ENCODE results near the gene GOLGA6L2. TPM values are rescaled to one million over a fixed set of nuclear protein-coding genes. Genes with fewer than 3 reads are reported as not detected.
"Not testable (repeated sequence)": the region's sequence is repeated elsewhere in the genome, so short reads cannot be mapped to it uniquely, and the experiment has no call there.

GOLGA6L2 gene
- total RNA-seq, 1 experiment from 2014 or later = not detected

DNA sequence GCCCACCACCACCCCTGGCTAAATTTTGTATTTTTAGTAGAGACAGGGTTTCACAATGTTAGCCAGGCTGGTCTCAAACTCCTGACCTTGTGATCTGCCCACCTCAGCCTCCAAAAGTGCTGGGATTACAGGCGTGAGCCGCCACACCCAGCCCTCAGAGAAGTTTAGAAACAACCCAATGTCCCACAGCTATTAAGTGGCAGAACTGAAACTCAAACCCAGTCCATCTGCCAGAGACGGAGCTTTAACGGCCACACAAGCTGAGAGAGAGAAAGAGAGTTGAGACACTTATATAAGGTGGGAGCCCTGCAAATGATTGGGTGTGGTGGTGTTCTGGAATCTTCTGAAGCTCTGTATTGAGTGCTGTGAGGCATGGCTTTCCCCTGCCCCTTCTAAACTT, 48.7 kb downstream of the GOLGA6L2 start:
- not testable (repeated sequence) for H3K4me3 Mint-ChIP-seq; H2AK5ac ChIP-seq (ENCODE audit: insufficient read length, low read length); H2BK20ac ChIP-seq (ENCODE audit: low read depth, low read length, poor library complexity, severe bottlenecking); H2BK120ac ChIP-seq (ENCODE audit: low read depth, low read length, poor library complexity, severe bottlenecking); H3K36me3 Mint-ChIP-seq (ENCODE audit: insufficient read depth in 1 of 3, low read depth in 3 of 3); H3K79me1 ChIP-seq (ENCODE audit: insufficient read depth, low read depth, low read length, poor library complexity, severe bottlenecking); H3K4me1 ChIP-seq (ENCODE audit: insufficient read depth, low read length); H3K27ac ChIP-seq (ENCODE audit: insufficient read length, low read depth, low read length); H3K27me3 ChIP-seq (ENCODE audit: insufficient read depth, low read length); H3K9me3 ChIP-seq (ENCODE audit: control insufficient read depth, low read depth, low read length); H3K14ac ChIP-seq (ENCODE audit: insufficient read depth, low read length); H2BK5ac ChIP-seq (ENCODE audit: insufficient read length, low read length); H4K8ac ChIP-seq (replicated peaks; ENCODE audit: insufficient read length, low read depth, low read length); H4K20me1 ChIP-seq (ENCODE audit: control insufficient read depth, insufficient read depth, insufficient read length); H3T11ph ChIP-seq (ENCODE audit: low read length); H3K56ac ChIP-seq (ENCODE audit: insufficient read length, low read depth, low read length); H3K9ac ChIP-seq (ENCODE audit: extremely low read depth, insufficient read length, low read length); H3K4ac ChIP-seq (ENCODE audit: low read depth, low read length); H2AFZ ChIP-seq (ENCODE audit: low read length); DNase-seq; H2BK15ac ChIP-seq (ENCODE audit: low read depth, low read length); H4K5ac ChIP-seq (ENCODE audit: insufficient read length, low read depth, low read length); H3K27me3 Mint-ChIP-seq (ENCODE audit: low read depth); H3K4me2 ChIP-seq (ENCODE audit: insufficient read depth, insufficient read length, low read length); H3K79me2 ChIP-seq (ENCODE audit: insufficient read depth, low read length); H3K23me2 ChIP-seq (ENCODE audit: insufficient read length, low read depth, low read length, poor library complexity, severe bottlenecking); H3K27ac Mint-ChIP-seq; H3K18ac ChIP-seq (ENCODE audit: insufficient read length, low read depth, low read length); H2BK12ac ChIP-seq (ENCODE audit: insufficient read length, low read depth, low read length); H3K23ac ChIP-seq (ENCODE audit: insufficient read length, low read depth, low read length); H4K91ac ChIP-seq (ENCODE audit: insufficient read length, low read depth, low read length)
- peaks cover 8 to 13% of the 10 kb centered on the region in 2 experiments; a peak in 1 of 4 replicates for H3K4me1 Mint-ChIP-seq
- no CpG with 5 or more reads among the region's 4 CpGs for WGBS (ENCODE audit: extremely low coverage, insufficient read length, low lambda C conversion rate)
- peaks cover 72 to 77% of the 10 kb centered on the region in 2 experiments for H3K9me3 Mint-ChIP-seq

All from H9 (cell line).